HepG2 (cell line): Measurements from ENCODE around the gene GLRX2. TPM values are rescaled to one million over a fixed set of nuclear protein-coding genes. Genes with fewer than 3 reads are reported as not detected.
A peak's percentile ranks its signal among the peaks of the same experiment; 100 is the strongest.

Source experiments
- CBX1 ChIP-seq: IDR thresholded peaks from one replicate; pipeline ENCODE4 v1.6.1; 2016; ENCODE audit warnings: antibody characterized with exemption, low read depth
- CHD2 ChIP-seq: IDR thresholded peaks from 2 replicates; pipeline ENCODE4 v1.6.1; 2011; ENCODE audit warnings: low read depth, low read length, improper control_type of control experiment
- CTCF ChIP-seq: sonication (generic); formaldehyde crosslinking; IDR thresholded peaks from 2 replicates; pipeline ENCODE4 v1.5.0; 2020; ENCODE audit warnings: mild to moderate bottlenecking, missing genetic modification reagents, moderate library complexity
- FOXK1 ChIP-seq: sonication (generic); formaldehyde crosslinking; IDR thresholded peaks from 2 replicates; pipeline ENCODE4 v1.4.0; 2020; ENCODE audit warnings: low read depth, missing genetic modification reagents, borderline replicate concordance
- FOXK2 ChIP-seq: fragments of 450-650 bp; IDR thresholded peaks from 2 replicates; pipeline ENCODE4 v1.6.1; 2016
- FOXM1 ChIP-seq: sonication (generic); formaldehyde crosslinking; IDR thresholded peaks from 2 replicates; pipeline ENCODE4 v1.5.0; 2020; ENCODE audit warnings: missing genetic modification reagents
- MEIS1 ChIP-seq: sonication (generic); formaldehyde crosslinking; IDR thresholded peaks from 2 replicates; pipeline ENCODE4 v1.9.0; 2021; ENCODE audit warnings: mild to moderate bottlenecking, missing genetic modification reagents, moderate library complexity, borderline replicate concordance
- PAXIP1 ChIP-seq: sonication (generic); formaldehyde crosslinking; conservative IDR thresholded peaks from 2 replicates; pipeline ENCODE4 v1.4.0; 2020; ENCODE audit warnings: mild to moderate bottlenecking, missing genetic modification reagents, moderate library complexity
- RNF2 ChIP-seq: fragments of 450-650 bp; conservative IDR thresholded peaks from 2 replicates; pipeline ENCODE4 v1.6.1; 2016; ENCODE audit warnings: low read depth
- SETDB1 ChIP-seq: sonication (generic); formaldehyde crosslinking; IDR thresholded peaks from 2 replicates; pipeline ENCODE4 v1.5.1; 2020; ENCODE audit warnings: missing genetic modification reagents, mild to moderate bottlenecking, borderline replicate concordance
- TAF1 ChIP-seq: sonication (generic); formaldehyde crosslinking; IDR thresholded peaks from 2 replicates; pipeline ENCODE4 v1.4.0; 2020; ENCODE audit warnings: missing genetic modification reagents
- THRA ChIP-seq: sonication (generic); formaldehyde crosslinking; IDR thresholded peaks from 2 replicates; pipeline ENCODE4 v1.4.0; 2020; ENCODE audit warnings: missing genetic modification reagents, borderline replicate concordance
- ZBTB8A ChIP-seq: sonication (generic); formaldehyde crosslinking; IDR thresholded peaks from 2 replicates; pipeline ENCODE4 v1.4.0; 2020; ENCODE audit warnings: mild to moderate bottlenecking, low read depth, missing genetic modification reagents, borderline replicate concordance
- ZKSCAN8 ChIP-seq: IDR thresholded peaks from 2 replicates; pipeline ENCODE4 v1.6.1; 2016; ENCODE audit warnings: borderline replicate concordance, missing genetic modification reagents, missing compliant biosample characterization
- ZNF180 ChIP-seq: sonication (generic); formaldehyde crosslinking; IDR thresholded peaks from 2 replicates; pipeline ENCODE4 v1.4.0; 2020; ENCODE audit warnings: low read depth, missing genetic modification reagents, borderline replicate concordance
- ZNF224 ChIP-seq: sonication (generic); formaldehyde crosslinking; IDR thresholded peaks from 2 replicates; pipeline ENCODE4 v1.5.0; 2020; ENCODE audit warnings: mild to moderate bottlenecking, missing genetic modification reagents
- ZNF251 ChIP-seq: sonication (generic); formaldehyde crosslinking; IDR thresholded peaks from 2 replicates; pipeline ENCODE4 v1.9.0; 2021; ENCODE audit warnings: mild to moderate bottlenecking, missing genetic modification reagents
- ZNF354B ChIP-seq: sonication (generic); formaldehyde crosslinking; IDR thresholded peaks from 2 replicates; pipeline ENCODE4 v1.8.0; 2022; ENCODE audit warnings: mild to moderate bottlenecking, missing genetic modification reagents
- ZNF441 ChIP-seq: sonication (generic); formaldehyde crosslinking; IDR thresholded peaks from 2 replicates; pipeline ENCODE4 v1.7.0; 2021; ENCODE audit warnings: missing genetic modification reagents, borderline replicate concordance
- ZNF556 ChIP-seq: sonication (generic); formaldehyde crosslinking; IDR thresholded peaks from 2 replicates; pipeline ENCODE4 v1.4.0; 2020; ENCODE audit warnings: mild to moderate bottlenecking, missing genetic modification reagents, borderline replicate concordance
- ZNF572 ChIP-seq: sonication (generic); formaldehyde crosslinking; IDR thresholded peaks from 2 replicates; pipeline ENCODE4 v1.5.1; 2020; ENCODE audit warnings: mild to moderate bottlenecking, missing genetic modification reagents
- ZNF644 ChIP-seq: IDR thresholded peaks from 2 replicates; pipeline ENCODE4 v1.6.1; 2016; ENCODE audit warnings: low read depth
- ZNF747 ChIP-seq: sonication (generic); formaldehyde crosslinking; IDR thresholded peaks from 2 replicates; pipeline ENCODE4 v1.8.1; 2023; ENCODE audit warnings: missing genetic modification reagents, mild to moderate bottlenecking, borderline replicate concordance
- ZNF775 ChIP-seq: sonication (generic); formaldehyde crosslinking; IDR thresholded peaks from 2 replicates; pipeline ENCODE4 v1.4.0; 2020; ENCODE audit warnings: missing genetic modification reagents, mild to moderate bottlenecking, moderate library complexity, borderline replicate concordance
- ZNF878 ChIP-seq: sonication (generic); formaldehyde crosslinking; IDR thresholded peaks from 2 replicates; pipeline ENCODE4 v1.8.1; 2023; ENCODE audit warnings: mild to moderate bottlenecking, missing genetic modification reagents, moderate library complexity
- polyA plus RNA-seq, 8 experiments: library from polyadenylated mRNA; depleted of rRNA in 3 of 8; stranded (reverse) in 7 of 8; unstranded in 1 of 8; fragments of >200 nt; fragmentation: Illumina TruSeq in 4 of 8; extraction: Trizol in 4 of 8; gene quantifications; 2 replicates each; pipeline versions ENCODE4 v1.2.1 to v1.2.3, GENCODE V29; 2011 to 2016; ENCODE audit warnings: low read depth in 4 of 8, missing spikeins in 1 of 8, mixed read lengths in 1 of 8; ENCODE audit not compliant: insufficient read depth in 1 of 8
- total RNA-seq, 5 experiments: library from RNA; depleted of rRNA; stranded (reverse); fragments of >200 nt; fragmentation: Illumina TruSeq; extraction: Trizol; gene quantifications; 2 replicates each; pipeline ENCODE4 v1.2.3, GENCODE V29; 2016; ENCODE audit warnings: low read depth in 1 of 5

GLRX2 gene
- total and polyA plus RNA-seq, 2 of the 13 experiments (the other 11 are each of a cell fraction or from before 2014, with no cell fraction given): 11.9 to 39.0 TPM

GRCh38 chr1:193058529-193059281 is 46.5 kb downstream of the GLRX2 start (continued):
- peak; percentile 29; the same call in 1 of the 2 replicates for TF ChIP-seq ZNF556 (CRISPR knock-in tag)
- no peak for TF ChIP-seq ZNF224 (CRISPR knock-in tag)
- TF ChIP-seq ZNF572: no peak
- peak; percentile 22; the same call in 1 of the 2 replicates for TF ChIP-seq MEIS1
- no peak for TF ChIP-seq ZBTB8A (CRISPR knock-in tag)
- no peak for TF ChIP-seq RNF2
- no peak for TF ChIP-seq PAXIP1 (CRISPR knock-in tag)
- TF ChIP-seq ZNF251 (CRISPR knock-in tag): 0 out of 2 replicates have a peak, but pooled peaks have one; percentile 23
- no peak; the same call in 1 of the 2 replicates for TF ChIP-seq ZNF775
- TF ChIP-seq ZNF747 (CRISPR knock-in tag): no peak
- TF ChIP-seq ZNF878 (CRISPR knock-in tag): 0 out of 2 replicates have a peak, but pooled peaks have one; percentile 56
- no peak for TF ChIP-seq ZNF441 (CRISPR knock-in tag)
- peak; percentile 52 for TF ChIP-seq THRA
- TF ChIP-seq ZNF354B (CRISPR knock-in tag): no peak
- TF ChIP-seq SETDB1 (CRISPR knock-in tag): no peak
- no peak for TF ChIP-seq CBX1
- no peak for TF ChIP-seq CTCF (CRISPR knock-in tag)
- TF ChIP-seq FOXK1: no peak
- no peak for TF ChIP-seq ZNF180
- TF ChIP-seq CHD2: no peak
- no peak for TF ChIP-seq FOXM1 (CRISPR knock-in tag)
- TF ChIP-seq ZKSCAN8 (CRISPR knock-in tag): peak; percentile 46; the same call in 1 of the 2 replicates
- no peak for TF ChIP-seq ZNF644 (CRISPR knock-in tag)
- no peak for TF ChIP-seq FOXK2
- no peak for TF ChIP-seq TAF1
